GM11168 (cell line): ENCODE results near the gene CYTIP.

Experiments
- in situ Hi-C: fragments of 300-500 bp; cut with MboI; formaldehyde crosslinking; loops from one replicate; pipeline ENCODE4 v1.12.0; 2022; ENCODE audit warnings: low sequenced_read_pairs; ENCODE audit not compliant: unreplicated experiment

CYTIP gene

DNA sequence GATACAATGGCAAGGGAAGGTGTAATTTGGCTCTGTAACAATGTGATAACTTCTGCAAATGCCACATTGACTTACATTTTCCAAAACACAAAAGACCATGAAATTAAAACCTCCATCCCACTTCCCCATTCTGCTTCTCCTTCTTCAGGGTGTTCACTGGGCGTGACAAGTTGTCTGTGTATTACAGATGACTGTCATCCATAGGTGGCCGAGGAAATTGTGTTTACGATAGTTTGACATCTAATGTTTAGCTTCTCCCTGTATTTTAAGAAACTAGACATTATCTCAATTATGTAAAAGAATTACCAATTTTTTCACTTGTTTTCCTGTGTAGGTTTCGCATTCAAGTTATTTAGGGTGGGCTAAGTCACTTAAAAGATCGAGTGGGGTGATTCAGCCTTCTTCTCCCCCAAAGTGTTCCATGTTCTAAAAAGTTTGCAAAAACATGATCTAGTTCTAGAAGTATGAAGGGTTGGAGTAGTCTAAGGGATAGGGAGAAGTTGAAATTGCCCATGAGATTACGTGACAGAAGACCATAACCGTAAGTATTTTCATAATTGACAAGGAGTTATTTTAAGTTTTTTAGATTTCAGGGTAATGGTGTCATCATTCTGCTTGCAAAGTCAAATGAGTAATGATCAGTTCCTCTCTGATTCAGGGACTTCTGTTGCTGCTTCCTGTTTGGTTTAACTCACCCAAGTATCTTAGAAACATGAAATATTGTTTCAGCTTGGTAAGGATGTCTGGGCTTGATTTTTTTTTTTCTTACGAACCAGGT lies 25.2 kb upstream of the CYTIP start:
- in situ Hi-C loops = no loop called here

DNA sequence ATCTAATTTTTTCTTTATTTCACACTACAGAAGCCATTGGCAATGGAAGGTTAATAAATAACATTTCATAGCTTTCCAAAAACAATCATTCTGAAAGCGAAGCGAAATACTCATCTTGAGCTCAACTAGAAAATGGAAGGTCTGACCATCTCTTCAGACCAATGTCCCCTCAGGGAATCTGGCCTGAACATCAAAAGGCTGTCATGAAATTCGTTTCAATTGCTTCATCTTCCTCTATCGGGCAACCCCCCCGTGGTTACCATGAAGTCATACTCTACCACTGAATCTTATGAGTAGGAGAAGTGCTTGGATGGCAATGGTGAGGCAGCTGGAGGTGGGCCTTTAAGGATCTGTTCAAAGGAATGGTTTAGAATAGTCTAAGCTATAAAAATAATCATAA lies 22.9 kb upstream of the CYTIP start:
- in situ Hi-C loops = no loop called here

DNA sequence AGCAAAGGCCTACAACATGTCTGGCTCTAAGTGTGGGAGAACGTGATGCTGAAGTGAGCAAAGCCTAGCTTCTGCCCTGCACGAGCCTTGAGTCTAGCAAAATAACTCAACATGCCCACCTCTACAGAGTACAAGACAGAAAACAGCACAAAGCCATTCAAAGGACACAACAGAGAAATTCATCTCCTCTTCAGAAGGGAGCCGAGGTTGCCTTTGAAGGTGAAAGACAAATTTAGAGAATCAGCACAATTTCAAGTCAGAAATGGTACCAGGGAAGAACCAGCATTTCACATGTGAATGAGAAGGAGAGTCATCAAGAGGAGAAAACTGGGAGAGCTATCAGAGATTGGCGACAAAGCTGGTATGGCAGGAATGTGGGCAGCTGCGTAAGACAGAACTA lies 21.7 kb upstream of the CYTIP start:
- in situ Hi-C loops = no loop called here

DNA sequence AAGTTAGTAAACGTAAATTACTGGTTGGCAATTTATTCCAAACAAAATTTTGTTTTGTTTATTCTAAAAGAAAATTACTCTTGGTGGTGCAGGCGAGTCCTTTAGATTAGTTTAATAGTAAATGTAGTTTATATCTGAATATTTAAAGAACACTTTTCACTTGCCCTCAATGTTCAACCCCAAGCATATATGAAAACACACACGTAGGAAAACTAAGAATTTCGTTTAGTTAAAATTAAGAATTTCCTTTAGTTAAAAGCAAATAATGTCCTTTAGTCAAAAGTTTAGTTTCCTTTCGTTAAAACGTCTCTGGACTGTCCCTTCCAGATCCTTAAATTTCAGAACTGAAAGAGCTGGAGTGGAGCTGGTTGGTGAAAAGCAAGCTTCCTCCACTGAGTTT lies 19.1 kb upstream of the CYTIP start:
- in situ Hi-C loops = no loop called here

DNA sequence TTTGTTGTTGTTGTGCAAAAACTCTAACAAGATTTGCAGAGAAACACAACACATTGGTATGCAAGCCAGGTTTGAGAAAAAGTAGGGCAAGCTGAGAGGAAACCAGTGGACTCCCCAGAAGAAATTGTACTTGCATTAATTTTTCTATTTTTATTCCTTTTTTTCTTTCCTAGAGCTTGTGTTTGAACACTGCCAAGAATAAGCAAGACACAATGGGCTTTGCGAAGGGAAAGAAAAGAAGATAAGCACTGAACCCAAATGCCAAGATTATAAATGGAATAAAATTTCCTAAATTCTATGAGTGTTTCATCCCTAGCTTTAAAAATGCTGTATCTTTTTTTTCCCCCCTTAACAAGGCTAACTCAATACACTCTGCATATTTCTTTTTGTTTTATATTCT lies 17.0 kb upstream of the CYTIP start:
- in situ Hi-C loops = no loop called here

DNA sequence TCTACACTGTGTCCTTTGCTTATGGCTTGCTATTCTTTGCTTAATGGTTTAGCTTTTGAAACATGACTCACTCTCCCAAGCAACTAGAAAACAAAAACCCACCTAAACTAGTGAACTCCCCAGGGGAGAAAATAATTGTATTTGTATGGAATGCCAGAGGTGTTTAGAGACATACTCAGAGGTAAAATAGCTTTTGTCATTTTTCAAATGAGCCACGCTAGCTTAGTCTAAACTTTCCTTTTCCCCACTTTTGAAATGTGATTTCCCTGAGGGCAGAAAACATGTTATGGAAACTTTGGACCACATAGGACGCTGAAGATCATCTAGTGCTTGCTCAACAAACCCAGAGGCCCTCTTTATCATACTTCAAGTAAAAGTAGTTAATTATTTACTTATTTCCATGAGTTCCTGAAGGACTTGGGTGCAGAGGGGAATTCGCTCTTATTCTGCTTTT lies 16.5 kb upstream of the CYTIP start:
- in situ Hi-C loops = no loop called here

DNA sequence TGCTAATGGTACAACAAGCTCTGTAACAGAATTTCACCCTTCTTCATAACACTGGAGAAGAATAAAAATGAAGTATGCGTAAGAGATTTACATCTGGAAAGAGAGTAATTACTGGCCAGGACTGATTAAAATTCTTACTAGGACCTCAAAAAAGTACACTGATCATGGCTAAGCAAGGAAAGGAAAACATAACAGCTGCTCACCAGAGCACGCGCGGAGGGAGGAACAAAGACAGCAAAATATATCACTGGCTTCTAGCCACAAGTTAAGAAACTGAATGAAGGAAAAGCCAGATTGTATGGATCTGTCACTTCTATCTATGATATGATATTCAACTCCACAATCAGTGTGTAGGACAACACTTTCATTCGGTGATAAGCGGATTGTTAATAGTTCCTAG lies 15.6 kb upstream of the CYTIP start:
- in situ Hi-C loops = no loop called here

DNA sequence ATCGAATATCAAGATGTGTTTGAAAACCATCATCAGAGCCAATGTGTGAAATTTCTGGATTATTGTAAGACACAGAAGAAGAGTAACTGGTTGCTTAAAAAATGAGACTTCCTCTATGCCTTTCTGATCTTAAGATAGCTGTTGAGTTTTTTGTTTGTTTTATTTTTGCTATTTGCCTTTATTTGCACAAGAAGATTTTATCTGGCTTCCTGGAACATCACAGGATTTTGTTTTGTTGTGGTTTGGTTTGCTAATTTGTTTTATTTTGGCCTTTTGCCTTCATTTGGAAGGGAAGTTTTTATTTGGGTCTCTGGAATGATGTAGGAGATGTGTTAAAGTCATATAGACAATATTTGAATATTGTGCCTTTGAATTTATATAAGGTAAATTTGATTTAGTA lies 3.9 kb upstream of the CYTIP start:
- in situ Hi-C loops = no loop called here

DNA sequence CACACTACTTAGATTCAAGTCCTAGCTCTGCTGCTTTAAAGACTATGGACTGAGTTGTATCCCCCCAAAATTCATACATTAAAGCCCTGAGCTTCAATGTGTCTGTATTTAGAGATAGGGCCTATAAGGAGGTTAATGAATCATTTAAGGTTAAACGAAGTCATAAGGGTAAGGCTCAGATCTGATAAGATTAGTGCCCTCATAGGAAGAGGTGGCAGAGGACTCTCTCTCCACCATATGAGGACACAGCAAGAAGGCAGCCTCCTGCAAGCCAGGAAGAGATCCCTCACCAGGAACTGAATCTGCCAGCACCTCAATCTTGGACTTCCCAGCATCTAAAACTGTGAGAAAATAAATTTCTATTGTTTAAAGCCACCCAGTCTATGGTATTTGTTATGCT lies 3.1 kb upstream of the CYTIP start:
- in situ Hi-C loops = no loop called here

DNA sequence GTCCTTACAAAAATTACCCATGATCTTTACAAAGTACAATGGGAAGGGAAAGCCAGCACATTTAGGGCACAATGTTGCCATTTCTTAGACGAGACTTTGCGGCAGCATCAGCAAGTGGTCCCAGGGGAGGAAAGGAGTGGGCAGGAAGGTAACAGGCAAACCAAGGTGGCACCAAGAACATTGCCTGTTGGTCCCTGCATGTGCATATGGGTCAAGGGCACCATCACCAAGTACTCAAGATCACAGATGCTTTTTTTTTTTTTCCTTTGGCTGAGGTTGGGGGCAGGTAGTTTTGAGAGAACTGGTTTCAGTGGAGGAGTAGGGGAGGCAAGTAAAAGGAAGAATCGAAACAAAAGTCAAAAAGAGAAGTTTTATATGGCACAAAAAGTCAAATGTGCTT lies 752 bp upstream of the CYTIP start:
- in situ Hi-C loops = loop anchor here (5.0 kb wide), 1 partner anchor 33 kb away; no protein-coding TSS in a partner anchor

DNA sequence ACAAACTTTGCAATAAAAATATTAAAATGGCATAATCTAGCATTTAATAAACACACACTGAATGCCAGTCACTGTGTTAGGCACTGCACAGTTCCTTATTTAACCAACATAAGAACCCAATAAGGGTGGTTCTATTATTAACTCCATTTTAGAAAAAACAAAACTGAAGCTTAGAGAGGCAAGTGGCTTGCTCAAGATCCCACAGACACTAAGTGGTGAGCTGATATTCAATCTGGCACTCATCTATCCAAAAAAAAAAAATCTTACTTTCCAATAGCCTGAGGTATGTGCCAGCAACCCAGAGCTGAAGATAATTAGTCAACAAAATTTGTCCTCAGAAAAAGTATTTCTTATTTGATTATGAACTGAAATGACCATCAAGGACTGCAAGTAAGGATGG lies 799 bp downstream of the CYTIP start:
- in situ Hi-C loops = loop anchor here (5.0 kb wide), 1 partner anchor 34 kb away; no protein-coding TSS in a partner anchor

DNA sequence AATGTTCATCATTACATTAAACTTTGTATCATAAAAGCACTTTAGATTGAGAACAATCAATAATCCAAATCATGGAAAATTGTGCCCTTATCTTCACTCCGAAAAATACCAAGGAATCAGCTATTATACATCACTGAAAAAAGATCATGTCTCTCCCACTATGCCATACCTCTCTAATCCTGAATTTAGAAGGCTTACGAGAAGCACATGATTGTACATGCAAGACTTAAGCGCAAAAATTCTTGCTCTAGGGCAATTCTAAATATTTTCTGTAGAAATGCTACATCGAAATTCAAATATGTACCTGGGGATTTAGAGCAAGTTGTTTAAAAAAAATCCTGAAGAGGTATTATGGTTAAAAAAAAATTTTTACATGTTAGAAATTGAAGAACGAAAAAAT lies 1.3 kb downstream of the CYTIP start:
- in situ Hi-C loops = loop anchor here (5.0 kb wide), 1 partner anchor 35 kb away; no protein-coding TSS in a partner anchor

DNA sequence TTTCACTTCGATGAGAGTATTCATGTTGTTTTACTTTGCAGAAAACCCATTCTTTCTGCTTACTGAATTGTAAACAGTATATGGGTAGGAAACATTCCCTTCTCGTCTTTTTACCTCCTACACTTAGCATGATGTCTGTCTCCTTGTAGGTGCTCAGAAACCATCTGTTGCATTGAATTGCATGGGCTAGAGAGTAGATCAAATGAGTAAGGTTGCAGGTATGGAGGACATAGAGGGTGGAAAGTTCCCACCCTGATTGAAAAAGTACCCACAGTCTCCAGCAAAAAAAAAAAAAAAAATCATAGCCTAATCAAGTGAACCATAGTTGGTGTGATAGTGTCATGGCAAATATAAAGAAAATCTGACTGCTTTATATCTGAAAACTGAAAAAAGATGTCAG lies 1.7 kb downstream of the CYTIP start:
- in situ Hi-C loops = loop anchor here (5.0 kb wide), 1 partner anchor 35 kb away; no protein-coding TSS in a partner anchor

DNA sequence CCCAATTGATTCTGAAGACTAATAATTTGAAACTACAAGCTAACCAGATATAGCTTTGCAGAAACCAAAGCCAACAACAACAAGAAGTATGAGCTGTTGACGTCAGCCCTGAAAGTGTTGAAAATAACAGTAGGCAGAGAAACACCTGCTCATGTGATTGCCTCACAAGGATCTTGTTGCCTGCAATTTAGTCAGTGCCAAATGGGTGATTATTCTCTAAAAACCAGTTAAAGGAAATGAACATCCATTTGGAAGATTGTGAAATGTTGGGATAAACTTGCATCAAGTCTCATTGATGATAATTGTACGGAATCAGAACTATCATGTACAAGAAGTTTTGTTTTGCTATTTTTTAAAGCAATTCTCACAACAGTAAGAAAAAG lies 2.8 kb downstream of the CYTIP start:
- in situ Hi-C loops = loop anchor here (5.0 kb wide), 1 partner anchor 36 kb away; no protein-coding TSS in a partner anchor

DNA sequence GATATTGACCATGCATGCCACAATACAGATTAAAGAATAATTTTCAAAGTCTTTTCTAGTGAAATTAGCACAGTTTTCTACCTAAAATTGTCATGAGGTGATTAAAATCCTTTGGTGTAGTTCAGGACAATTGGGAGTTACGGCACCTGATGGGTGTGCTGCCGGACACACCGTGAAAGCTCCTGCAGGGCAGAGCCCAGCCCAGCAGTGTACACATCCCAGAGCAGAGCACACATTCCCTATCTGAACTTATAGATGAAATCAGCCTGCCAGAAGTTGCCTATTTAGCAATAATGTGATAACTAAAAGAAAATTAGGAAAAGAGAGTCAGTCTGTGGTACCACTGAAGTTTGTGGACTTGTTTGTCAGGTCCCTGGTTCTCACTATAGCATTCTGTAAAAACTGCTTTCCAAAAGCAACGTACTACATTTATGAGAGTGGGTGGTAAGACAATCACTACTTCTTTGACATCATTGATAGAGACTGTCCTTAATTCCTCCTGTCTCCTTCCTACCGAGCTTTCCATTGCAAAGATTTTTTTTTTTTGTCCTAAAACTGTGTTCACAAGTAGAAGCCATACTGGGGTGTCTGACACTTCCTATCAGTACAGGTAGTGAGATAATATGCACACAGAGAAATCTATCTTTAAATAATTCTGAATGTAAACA lies 3.4 kb downstream of the CYTIP start:
- in situ Hi-C loops = loop anchor here (5.0 kb wide), 1 partner anchor 37 kb away; no protein-coding TSS in a partner anchor

DNA sequence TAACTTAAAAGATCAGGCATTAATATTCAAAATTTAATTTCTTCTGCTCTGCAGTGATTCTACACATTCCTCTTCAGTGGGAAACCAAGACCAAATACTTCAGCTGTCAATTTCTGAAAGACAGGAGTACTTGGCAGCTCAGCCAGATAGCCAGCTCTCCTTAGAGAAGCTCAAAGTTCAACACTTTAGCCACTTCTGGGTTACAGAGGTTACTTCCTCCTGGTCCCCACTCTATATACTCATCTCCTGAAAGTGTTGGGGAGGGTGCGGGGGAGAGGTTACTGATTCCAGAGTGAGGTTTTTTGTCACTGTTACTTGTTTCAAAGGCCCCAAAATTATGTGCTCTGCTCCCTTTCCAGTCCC lies 4.1 kb downstream of the CYTIP start:
- in situ Hi-C loops = loop anchor here (5.0 kb wide), 1 partner anchor 37 kb away; no protein-coding TSS in a partner anchor

DNA sequence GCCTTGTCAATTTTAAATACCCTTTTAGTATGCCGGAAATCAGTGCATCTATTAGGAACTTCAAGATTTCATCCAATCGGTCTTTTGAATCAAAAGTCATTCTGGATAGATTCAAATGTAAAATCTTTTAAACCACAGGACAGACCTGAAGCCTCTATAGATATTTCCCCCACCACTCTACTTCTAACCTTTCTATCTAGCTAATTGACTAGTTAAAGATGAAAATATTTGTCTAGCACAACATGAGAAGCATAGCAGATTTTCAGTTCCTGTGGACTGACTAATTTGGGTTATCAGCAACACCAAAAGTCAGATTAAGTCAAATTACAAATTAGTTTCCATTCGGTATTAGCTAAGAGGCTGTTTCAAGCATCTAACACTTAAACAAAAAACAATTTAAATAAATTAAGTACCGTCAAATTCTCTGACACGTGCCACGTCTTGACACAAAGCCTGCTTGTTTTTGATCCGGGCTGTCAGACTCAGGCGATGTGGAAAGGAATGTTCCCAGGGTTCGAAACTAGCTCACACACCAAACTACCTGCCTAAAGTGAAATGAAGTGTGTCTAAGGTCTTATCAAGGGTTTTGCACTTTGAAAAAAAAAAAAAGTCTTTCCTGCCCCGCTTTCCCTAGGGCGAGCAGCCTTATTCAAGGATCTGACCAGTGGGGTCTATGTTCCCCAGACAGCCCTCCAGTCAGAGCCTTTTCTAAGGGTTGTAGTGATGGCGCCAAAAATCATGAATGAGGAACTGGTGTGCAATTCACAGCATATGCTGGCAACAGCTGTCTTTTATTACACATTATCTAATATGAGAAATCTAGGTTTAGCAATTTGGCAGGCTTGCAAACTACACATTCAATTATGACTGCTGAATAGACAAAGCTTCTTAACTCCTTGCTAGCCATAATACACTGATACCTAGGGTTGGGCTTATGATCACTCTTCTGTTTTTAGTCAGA lies 4.7 kb downstream of the CYTIP start:
- in situ Hi-C loops = no loop called here

DNA sequence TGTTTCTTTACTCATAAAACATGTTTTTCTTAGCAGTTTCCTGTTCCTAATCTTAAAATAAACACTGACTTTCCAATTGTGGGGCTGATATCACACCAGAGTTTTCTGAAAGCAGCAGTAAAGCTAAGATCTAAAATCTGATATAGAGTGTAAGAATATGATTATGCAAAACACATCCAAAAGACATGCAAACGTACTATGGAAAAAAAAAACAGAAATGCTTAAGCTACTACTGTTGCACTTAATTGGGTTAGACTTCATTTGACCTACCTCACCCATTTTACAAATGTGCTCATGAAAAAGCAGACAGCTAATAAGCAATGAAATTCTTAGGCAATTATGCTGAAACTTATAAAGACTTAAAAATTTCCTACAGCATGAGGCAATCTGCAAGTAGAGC lies 10.5 kb downstream of the CYTIP start:
- in situ Hi-C loops = no loop called here

DNA sequence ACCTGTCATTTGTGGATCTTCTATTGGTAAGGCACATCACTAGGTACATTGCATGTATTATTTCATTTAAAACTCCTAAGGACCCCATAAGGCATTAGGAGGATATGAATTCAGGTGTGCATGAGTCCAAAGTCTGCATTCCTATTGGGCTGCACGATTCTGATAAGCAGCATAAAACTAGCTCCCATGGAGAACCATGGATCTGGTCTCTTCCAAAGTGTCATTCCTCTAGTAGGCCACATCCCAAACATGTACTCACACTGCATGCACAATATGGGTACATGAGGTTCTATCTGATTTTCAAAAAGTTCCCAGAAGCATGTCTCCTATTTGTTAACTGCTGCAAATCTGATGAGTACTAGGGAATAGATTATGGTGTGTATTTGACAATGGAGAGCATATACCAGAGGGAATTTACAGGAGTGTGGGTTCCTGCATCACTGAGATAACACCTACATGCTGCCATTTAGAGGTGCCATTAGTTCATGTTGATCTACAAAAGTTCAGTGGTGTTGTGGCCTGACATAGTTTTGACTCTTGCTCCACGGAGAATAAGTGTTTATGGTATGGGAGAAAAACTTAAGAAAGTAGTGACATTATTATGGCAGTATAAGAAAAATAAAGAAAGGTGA lies 11.3 kb downstream of the CYTIP start:
- in situ Hi-C loops = no loop called here

DNA sequence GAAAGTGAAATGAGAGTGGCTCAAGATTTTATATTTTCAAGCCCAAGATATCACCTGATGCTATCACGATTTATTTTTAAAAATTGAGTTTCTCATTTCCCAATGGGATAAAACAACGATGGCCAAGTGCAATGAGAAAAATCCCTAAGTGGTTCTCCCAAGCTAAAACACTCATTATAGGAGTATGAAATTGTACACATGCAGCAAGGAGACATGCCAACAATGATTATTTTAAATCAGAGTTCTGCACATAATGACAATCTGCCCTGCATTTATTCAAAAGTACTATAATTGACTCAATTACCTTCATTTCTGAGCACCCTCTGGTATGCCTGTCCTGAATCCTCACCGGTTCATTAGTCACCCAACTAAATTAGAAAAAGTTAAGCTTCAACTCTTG lies 12.7 kb downstream of the CYTIP start:
- in situ Hi-C loops = no loop called here
